NB4 (cell line): Measurements from ENCODE around the gene SYNE3.

Experiments used
- DNase-seq: peaks from one replicate; pipeline ENCODE4 v3.0.0; 2010; ENCODE audit warnings: low read depth
- H3K4me3 ChIP-seq: one replicate; pipeline ENCODE4 v1.5.1; 2011; ENCODE audit warnings: mild to moderate bottlenecking, low read depth, low read length, moderate library complexity
- CTCF ChIP-seq: IDR thresholded peaks from one replicate; pipeline ENCODE4 v1.5.1; 2012; ENCODE audit warnings: low read depth, low read length
- MAX ChIP-seq: IDR thresholded peaks from 2 replicates; pipeline ENCODE4 v1.6.1; 2011; ENCODE audit warnings: low read depth, low read length
- MYC ChIP-seq: IDR thresholded peaks from 2 replicates; pipeline ENCODE4 v1.6.1; 2011; ENCODE audit warnings: low read depth, low read length
- POLR2A ChIP-seq: IDR thresholded peaks from 2 replicates; pipeline ENCODE4 v1.6.1; 2011; ENCODE audit warnings: mild to moderate bottlenecking; ENCODE audit not compliant: insufficient read length; ENCODE audit errors: extremely low read depth

The SYNE3 gene

GRCh38 chr14:95548328-95548929 lies 32.0 kb upstream of the SYNE3 start:
- H3K4me3 ChIP-seq: no peak overlapping the region
- DNase-seq: no peak
- TF ChIP-seq CTCF: no peak
- TF ChIP-seq MYC: no peak
- TF ChIP-seq MAX: no peak
- no peak for TF ChIP-seq POLR2A

- TF ChIP-seq MYC: no peak
- no peak for TF ChIP-seq CTCF
- TF ChIP-seq MAX: no peak
- no peak for TF ChIP-seq POLR2A
- no peak for DNase-seq
- no peak overlapping the region for H3K4me3 ChIP-seq
These were observed 31.3 kb upstream of the SYNE3 start for GRCh38 chr14:95547626-95548327.

GRCh38 chr14:95547272-95547625 lies 30.8 kb upstream of the SYNE3 start:
- no peak for DNase-seq
- H3K4me3 ChIP-seq: no peak overlapping the region
- TF ChIP-seq MYC (no peak), MAX (no peak), CTCF (no peak), POLR2A (no peak)

GRCh38 chr14:95545515-95546168 lies 29.2 kb upstream of the SYNE3 start:
- no peak for TF ChIP-seq MAX
- no peak for TF ChIP-seq MYC
- TF ChIP-seq CTCF: no peak
- TF ChIP-seq POLR2A: no peak
- peak; percentile 34 for DNase-seq
- H3K4me3 ChIP-seq: no peak overlapping the region

- H3K4me3 ChIP-seq: no peak overlapping the region
- no peak for DNase-seq
- TF ChIP-seq POLR2A (no peak), MAX (no peak), MYC (no peak), CTCF (no peak)
These were observed 28.1 kb upstream of the SYNE3 start for GRCh38 chr14:95544588-95544987.
